Left ventricle myocardium inferior (tissue), 1 donor: Measurements from ENCODE around the gene STAC2. TPM values are rescaled to one million over a fixed set of nuclear protein-coding genes. Genes with fewer than 3 reads are reported as not detected.
A peak's percentile ranks its signal among the peaks of the same experiment; 100 is the strongest.

Experiments
- DNase-seq: peaks from one replicate; pipeline ENCODE4 v3.0.0-alpha.2; 2020
- H3K27ac ChIP-seq: fragments of 200-600 bp; replicated peaks from 2 replicates; pipeline ENCODE4 v1.8.0; 2021
- H3K27me3 ChIP-seq: fragments of 200-600 bp; 2 replicates; pipeline ENCODE4 v1.8.0; 2021; ENCODE audit warnings: low read depth
- H3K36me3 ChIP-seq: fragments of 200-600 bp; 2 replicates; pipeline ENCODE4 v1.8.0; 2021
- H3K4me1 ChIP-seq: fragments of 200-600 bp; 2 replicates; pipeline ENCODE4 v1.8.0; 2021
- H3K4me3 ChIP-seq: fragments of 200-600 bp; 2 replicates; pipeline ENCODE4 v1.8.0; 2021; ENCODE audit warnings: mild to moderate bottlenecking, moderate library complexity
- H3K9me3 ChIP-seq: fragments of 200-600 bp; replicated peaks from 2 replicates; pipeline ENCODE4 v1.8.0; 2021
- CTCF ChIP-seq: fragments of 200-600 bp; IDR thresholded peaks from 2 replicates; pipeline ENCODE4 v1.8.0; 2021; ENCODE audit warnings: antibody characterized with exemption, mild to moderate bottlenecking, borderline replicate concordance
- intact Hi-C: fragments of 100-400 bp; cut with micrococcal nuclease; formaldehyde crosslinking; loops from one replicate; pipeline ENCODE4 v1.11.0; 2022
- long read RNA-seq: library from polyadenylated mRNA; unstranded; transcript quantifications from one replicate; pipeline ENCODE4 v2.0.0, GENCODE V29; 2021
- total RNA-seq: library from RNA; stranded (reverse); fragmentation: NEBNext Ultra II Directional; extraction: Animal tissue kit (Norgen Biotek cat#: 25700); gene quantifications from one replicate; pipeline ENCODE4 v1.2.1, GENCODE V29; 2021
- donor health status: DM: no; HTN: yes; CAD: no; lungs with severe emphysema.

The STAC2 gene
- total RNA-seq, result 0.36 TPM
- long read RNA-seq, result 0 reads

GRCh38 chr17:39225308-39225958 is at the start of gene STAC2:
TSS of gene STAC2 (minus strand) at chr17:39225945. CDS start at chr17:39225502, 443 bp downstream.
- intact Hi-C loops, result no loop called here
- H3K27me3 ChIP-seq, result peaks cover 61% of the 10 kb centered on the region
- no peak for DNase-seq
- no peaks in the 10 kb centered on the region for H3K9me3 ChIP-seq
- H3K36me3 ChIP-seq, result no peaks in the 10 kb centered on the region
- H3K27ac ChIP-seq, result no peak within 1 kb of the TSS
- H3K4me1 ChIP-seq, result peaks cover 21% of the 10 kb centered on the region
- no peak for TF ChIP-seq CTCF
- H3K4me3 ChIP-seq, result peak within 1 kb of the TSS; percentile 66

GRCh38 chr17:39271546-39271945 is 45.8 kb upstream of the STAC2 start:
- no peak for DNase-seq
- no peaks in the 10 kb centered on the region for H3K4me1 ChIP-seq
- H3K4me3 ChIP-seq, result no peak overlapping the region
- intact Hi-C loops, result no loop called here
- H3K9me3 ChIP-seq, result no peaks in the 10 kb centered on the region
- no peak for TF ChIP-seq CTCF
- peaks cover 73% of the 10 kb centered on the region for H3K36me3 ChIP-seq
- no peak overlapping the region for H3K27ac ChIP-seq
- H3K27me3 ChIP-seq, result no peaks in the 10 kb centered on the region

- H3K27ac ChIP-seq, result no peak overlapping the region
- no peaks in the 10 kb centered on the region for H3K9me3 ChIP-seq
- peaks cover 71% of the 10 kb centered on the region for H3K36me3 ChIP-seq
- intact Hi-C loops, result no loop called here
- TF ChIP-seq CTCF, result peak; percentile 53
- H3K4me1 ChIP-seq, result no peaks in the 10 kb centered on the region
- no peaks in the 10 kb centered on the region for H3K27me3 ChIP-seq
- DNase-seq, result no peak
- no peak overlapping the region for H3K4me3 ChIP-seq
These were observed 45.2 kb upstream of the STAC2 start for GRCh38 chr17:39270923-39271322.

GRCh38 chr17:39264119-39264518 is 38.4 kb upstream of the STAC2 start:
- peaks cover 82% of the 10 kb centered on the region for H3K36me3 ChIP-seq
- H3K4me1 ChIP-seq, result peaks cover 20% of the 10 kb centered on the region
- no peak overlapping the region for H3K4me3 ChIP-seq
- DNase-seq, result peak; percentile 69
- intact Hi-C loops, result no loop called here
- peak overlapping the region; percentile 69 for H3K27ac ChIP-seq
- H3K27me3 ChIP-seq, result no peaks in the 10 kb centered on the region
- no peak for TF ChIP-seq CTCF
- no peaks in the 10 kb centered on the region for H3K9me3 ChIP-seq

- H3K4me1 ChIP-seq, result peaks cover 20% of the 10 kb centered on the region
- intact Hi-C loops, result no loop called here
- TF ChIP-seq CTCF, result peak; percentile 15
- no peak overlapping the region for H3K27ac ChIP-seq
- peaks cover 83% of the 10 kb centered on the region for H3K36me3 ChIP-seq
- H3K27me3 ChIP-seq, result no peaks in the 10 kb centered on the region
- no peaks in the 10 kb centered on the region for H3K9me3 ChIP-seq
- H3K4me3 ChIP-seq, result no peak overlapping the region
- DNase-seq, result no peak
These were observed 35.5 kb upstream of the STAC2 start for GRCh38 chr17:39261286-39261685.
